Esophagus squamous epithelium (tissue), 4 donors: ENCODE data around the gene ILRUN.

ENCODE experiments used
- CTCF ChIP-seq, 6 experiments: fragments of 450-650 bp in 4 of 6; fragments of 200-600 bp in 2 of 6; sonication (generic) in 2 of 6; IDR thresholded peaks; one replicate each; pipeline ENCODE4 v1.5.1; 2016 to 2019; ENCODE audit warnings: antibody characterized with exemption in 6 of 6, mild to moderate bottlenecking in 4 of 6, moderate library complexity in 4 of 6
- POLR2A ChIP-seq, 4 donors: fragments of 450-650 bp; IDR thresholded peaks; one replicate each; pipeline ENCODE4 v1.6.1; 2017; ENCODE audit warnings: antibody characterized with exemption in 4 of 4, mild to moderate bottlenecking in 4 of 4, moderate library complexity in 3 of 4

- TF ChIP-seq CTCF (IDR thresholded peaks at IDR 0.05), result no peak
- TF ChIP-seq POLR2A (IDR thresholded peaks at IDR 0.05), result no peak
Measured at GRCh38 chr6:34676140-34676539, 20.4 kb downstream of the ILRUN start.
